ELF-1 (cell line): ENCODE data around the gene HOGA1.
A peak's percentile ranks its signal among the peaks of the same experiment; 100 is the strongest.
"Not testable (repeated sequence)": the region's sequence is repeated elsewhere in the genome, so short reads cannot be mapped to it uniquely, and the experiment has no call there.

Experiments used
- DNase-seq: peaks from one replicate; pipeline ENCODE4 v3.0.0-alpha.2; 2016; ENCODE audit warnings: low read depth, low spot score

HOGA1 gene

GRCh38 chr10:97554336-97554735 lies 29.9 kb upstream of the HOGA1 start:
- DNase-seq = not testable (repeated sequence)

GRCh38 chr10:97555541-97555940 lies 28.6 kb upstream of the HOGA1 start:
- not testable (repeated sequence) for DNase-seq

GRCh38 chr10:97560731-97561381 lies 23.3 kb upstream of the HOGA1 start:
- DNase-seq = not testable (repeated sequence)

- not testable (repeated sequence) for DNase-seq
These were observed 22.7 kb upstream of the HOGA1 start for GRCh38 chr10:97561386-97562077.

GRCh38 chr10:97562329-97562728 lies 21.9 kb upstream of the HOGA1 start:
- DNase-seq = not testable (repeated sequence)

GRCh38 chr10:97563337-97563736 lies 20.9 kb upstream of the HOGA1 start:
- no peak for DNase-seq

GRCh38 chr10:97564776-97565175 lies 19.4 kb upstream of the HOGA1 start:
- DNase-seq = no peak

- no peak for DNase-seq
These were observed 17.7 kb upstream of the HOGA1 start for GRCh38 chr10:97566336-97566996.

GRCh38 chr10:97567891-97568290 lies 16.3 kb upstream of the HOGA1 start:
- DNase-seq = no peak

- DNase-seq = no peak
These were observed 13.9 kb upstream of the HOGA1 start for GRCh38 chr10:97570146-97570788.

GRCh38 chr10:97570789-97571471 lies 13.3 kb upstream of the HOGA1 start:
- no peak for DNase-seq

GRCh38 chr10:97571622-97572021 lies 12.6 kb upstream of the HOGA1 start:
- DNase-seq = peak; percentile 56

GRCh38 chr10:97572214-97572989 lies 11.8 kb upstream of the HOGA1 start, which contains the start of gene ANKRD2:
TSS of gene ANKRD2 (plus strand) at chr10:97572779. CDS start at chr10:97572789, 10 bp downstream.
- DNase-seq = peak; percentile 88

GRCh38 chr10:97573021-97573420 lies 11.2 kb upstream of the HOGA1 start:
- DNase-seq = no peak

- DNase-seq = no peak
These were observed 10.5 kb upstream of the HOGA1 start for GRCh38 chr10:97573672-97574071.

- peak; percentile 85 for DNase-seq
These were observed 9.6 kb upstream of the HOGA1 start for GRCh38 chr10:97574374-97575126.

GRCh38 chr10:97575127-97575668 lies 9.0 kb upstream of the HOGA1 start:
- DNase-seq = no peak

GRCh38 chr10:97576487-97576886 lies 7.7 kb upstream of the HOGA1 start:
- not testable (repeated sequence) for DNase-seq

GRCh38 chr10:97577701-97578100 lies 6.5 kb upstream of the HOGA1 start:
- no peak for DNase-seq
